A549 (cell line): ENCODE results near the gene KCNQ1. TPM values are rescaled to one million over a fixed set of nuclear protein-coding genes. Genes with fewer than 3 reads are reported as not detected.

ENCODE experiments used
- ATAC-seq, 2 experiments: fragments of 200-7000 bp in 1 of 2; fragments of >200 bp in 1 of 2; cut with Nextera tagmentation in 1 of 2; cut with Tn5 transposase in 1 of 2; 3 replicates each; pipeline versions ENCODE4 v1.8.0 to v1.9.1; 2018 to 2020; ENCODE audit warnings: mild to moderate bottlenecking in 1 of 2, moderate library complexity in 1 of 2
- CTCF ChIA-PET: fragments of 300-600 bp; sonication (Branson Sonifier 250); formaldehyde crosslinking; extraction: SDS; loops from one replicate; lab custom pipeline; 2021; ENCODE audit warnings: antibody characterized with exemption, inconsistent platforms; lab: Yijun Ruan, JAX
- POLR2A ChIA-PET: fragments of 350-600 bp; formaldehyde crosslinking; extraction: SDS; loops from one replicate; lab custom pipeline; 2021; ENCODE audit warnings: antibody characterized with exemption, inconsistent platforms; lab: Yijun Ruan, JAX
- DNase-seq, 2 experiments: peaks; one replicate each; pipeline versions ENCODE4 v3.0.0 to v3.0.0-alpha.2; 2011 to 2016; ENCODE audit warnings: low read depth in 1 of 2, low spot score in 1 of 2
- FAIRE-seq: peaks from 2 replicates; lab custom pipeline; 2011; peaks lifted over from hg19 to GRCh38; lab: Jason Lieb, UNC
- H3K27ac ChIP-seq, 2 experiments: fragments of >200 bp; sonication (Bioruptor Twin); formaldehyde crosslinking; 3 replicates each; pipeline ENCODE4 v1.5.1; 2016 to 2017
- H3K4me1 ChIP-seq: fragments of >200 bp; sonication (Bioruptor Twin); formaldehyde crosslinking; 3 replicates; pipeline ENCODE4 v1.6.1; 2016
- H3K4me2 ChIP-seq: fragments of >200 bp; sonication (Bioruptor Twin); formaldehyde crosslinking; 3 replicates; pipeline ENCODE4 v1.6.1; 2016
- H3K4me3 ChIP-seq: fragments of >200 bp; sonication (Bioruptor Twin); formaldehyde crosslinking; 3 replicates; pipeline ENCODE4 v1.5.1; 2016
- H3K9me3 ChIP-seq: fragments of >200 bp; sonication (Bioruptor Twin); formaldehyde crosslinking; 3 replicates; pipeline ENCODE4 v1.6.1; 2016
- ATOH8 ChIP-seq: fragments of 250-450 bp; sonication (Bioruptor Pico); IDR thresholded peaks from 2 replicates; pipeline ENCODE4 v1.5.0; 2020; ENCODE audit warnings: low read depth, mild to moderate bottlenecking, moderate library complexity
- BHLHE40 ChIP-seq: IDR thresholded peaks from 2 replicates; pipeline ENCODE4 v1.6.1; 2012; ENCODE audit warnings: low read depth, low read length, inconsistent platforms
- CBX8 ChIP-seq: fragments of 200-600 bp; sonication (generic); IDR thresholded peaks from 2 replicates; pipeline ENCODE4 v1.6.1; 2016
- CHD2 ChIP-seq: fragments of 150-350 bp; IDR thresholded peaks from 2 replicates; pipeline ENCODE4 v1.6.1; 2014; ENCODE audit warnings: low read length; ENCODE audit not compliant: partially characterized antibody
- E2F6 ChIP-seq: IDR thresholded peaks from 2 replicates; pipeline ENCODE4 v1.6.1; 2012; ENCODE audit warnings: low read depth, borderline replicate concordance
- EHF ChIP-seq: fragments of 250-450 bp; sonication (Bioruptor Pico); IDR thresholded peaks from 2 replicates; pipeline ENCODE4 v1.5.0; 2020; ENCODE audit warnings: mild to moderate bottlenecking
- EP300 ChIP-seq, 2 experiments: fragments of >200 bp; sonication (Bioruptor Twin); formaldehyde crosslinking; IDR thresholded peaks; 2 replicates in 1 of 2; 3 replicates in 1 of 2; pipeline ENCODE4 v1.6.1; 2016 to 2017
- FOSL2 ChIP-seq, 2 experiments: fragments of 450-650 bp in 1 of 2; fragments of >200 bp in 1 of 2; sonication (Bioruptor Twin) in 1 of 2; formaldehyde crosslinking; IDR thresholded peaks; 2 replicates each; pipeline versions ENCODE4 v1.5.0 to v1.6.1; 2016 to 2020; ENCODE audit warnings: mild to moderate bottlenecking in 1 of 2, moderate library complexity in 1 of 2
- HMGXB4 ChIP-seq: fragments of 250-450 bp; sonication (Bioruptor Pico); IDR thresholded peaks from 2 replicates; pipeline ENCODE4 v1.5.0; 2021; ENCODE audit warnings: mild to moderate bottlenecking, moderate library complexity, borderline replicate concordance
- HOXA7 ChIP-seq: fragments of 250-450 bp; sonication (Bioruptor Pico); IDR thresholded peaks from 2 replicates; pipeline ENCODE4 v1.5.0; 2020; ENCODE audit warnings: mild to moderate bottlenecking, moderate library complexity
- KDM5A ChIP-seq: fragments of 200-600 bp; sonication (generic); IDR thresholded peaks from 2 replicates; pipeline ENCODE4 v1.6.1; 2016; ENCODE audit warnings: antibody characterized with exemption, mild to moderate bottlenecking
- MAZ ChIP-seq: fragments of 150-350 bp; IDR thresholded peaks from 2 replicates; pipeline ENCODE4 v1.6.1; 2014; ENCODE audit warnings: antibody characterized with exemption, low read depth, low read length, borderline replicate concordance
- NFE2L2 ChIP-seq: fragments of 150-350 bp; conservative IDR thresholded peaks from 2 replicates; pipeline ENCODE4 v1.6.1; 2014; ENCODE audit warnings: low read length
- NPAS2 ChIP-seq: fragments of 250-450 bp; sonication (Bioruptor Pico); IDR thresholded peaks from 2 replicates; pipeline ENCODE4 v1.8.0; 2022; ENCODE audit warnings: mild to moderate bottlenecking, moderate library complexity, borderline replicate concordance
- PBX3 ChIP-seq: IDR thresholded peaks from 2 replicates; pipeline ENCODE4 v1.6.1; 2012
- PHF8 ChIP-seq: fragments of 200-600 bp; sonication (generic); IDR thresholded peaks from 2 replicates; pipeline ENCODE4 v1.6.1; 2016; ENCODE audit warnings: low read depth, mild to moderate bottlenecking, antibody characterized with exemption, moderate library complexity, borderline replicate concordance
- REST ChIP-seq: fragments of 200-600 bp; sonication (generic); IDR thresholded peaks from 2 replicates; pipeline ENCODE4 v1.6.1; 2016; ENCODE audit warnings: antibody characterized with exemption, mild to moderate bottlenecking, moderate library complexity
- SREBF2 ChIP-seq: fragments of 450-650 bp; IDR thresholded peaks from 2 replicates; pipeline ENCODE4 v1.6.1; 2014; ENCODE audit warnings: mild to moderate bottlenecking, moderate library complexity
- TFCP2L1 ChIP-seq: fragments of 250-450 bp; sonication (Bioruptor Pico); IDR thresholded peaks from 2 replicates; pipeline ENCODE4 v1.5.0; 2021; ENCODE audit warnings: mild to moderate bottlenecking
- TP53 ChIP-seq: fragments of 250-450 bp; sonication (Bioruptor Pico); IDR thresholded peaks from 2 replicates; pipeline ENCODE4 v1.5.0; 2021; ENCODE audit warnings: mild to moderate bottlenecking, moderate library complexity
- USF2 ChIP-seq: fragments of 450-650 bp; IDR thresholded peaks from 2 replicates; pipeline ENCODE4 v1.6.1; 2014; ENCODE audit warnings: antibody characterized with exemption
- ZC3H11A ChIP-seq: fragments of 450-650 bp; IDR thresholded peaks from 2 replicates; pipeline ENCODE4 v1.6.1; 2014; ENCODE audit warnings: antibody characterized with exemption, mild to moderate bottlenecking
- ZFP36 ChIP-seq: fragments of 450-650 bp; IDR thresholded peaks from 2 replicates; pipeline ENCODE4 v1.6.1; 2014; ENCODE audit warnings: borderline replicate concordance; ENCODE audit not compliant: partially characterized antibody
- ZNF302 ChIP-seq: fragments of 250-450 bp; sonication (Bioruptor Pico); IDR thresholded peaks from 2 replicates; pipeline ENCODE4 v1.9.0; 2021; ENCODE audit warnings: inconsistent platforms, mild to moderate bottlenecking, moderate library complexity
- ZSCAN20 ChIP-seq: fragments of 250-450 bp; sonication (Bioruptor Pico); IDR thresholded peaks from 2 replicates; pipeline ENCODE4 v1.8.0; 2022; ENCODE audit warnings: mild to moderate bottlenecking, moderate library complexity
- WGBS: methylation state at CpG from one replicate; pipeline ENCODE4 v1.1.6; 2017; ENCODE audit errors: missing lambda C conversion rate; 5-methylcytosine and 5-hydroxymethylcytosine counted together
- polyA plus RNA-seq, 4 experiments: library from polyadenylated mRNA; depleted of rRNA in 3 of 4; stranded (reverse); fragments of >200 nt; fragmentation: RNase III in 1 of 4; extraction: RNeasy Plus Mini Kit Qiagen cat#74134 plus additional on column Dnase treatment in 1 of 4; gene quantifications; 2 replicates in 3 of 4; 3 replicates in 1 of 4; pipeline ENCODE4 v1.2.3, GENCODE V29; 2011 to 2017

Gene KCNQ1
- polyA plus RNA-seq, 2 of the 4 experiments (the other 2 are of a cell fraction) = 0.14 to 0.17 TPM

- no peak for ATAC-seq
- peaks cover 25% of the 10 kb centered on the region; the same call in 2 of the 3 replicates for H3K9me3 ChIP-seq
- H3K4me2 ChIP-seq = no peak overlapping the region
- H3K4me3 ChIP-seq = no peak overlapping the region
- TF ChIP-seq TFCP2L1 (no peak), ZFP36 (no peak), REST (no peak), TP53 (CRISPR knock-in tag) (no peak), NPAS2 (no peak), ZNF302 (no peak), BHLHE40 (no peak), HOXA7 (CRISPR knock-in tag) (no peak), ZC3H11A (no peak), ZSCAN20 (CRISPR knock-in tag) (no peak), PBX3 (no peak), NFE2L2 (no peak), EHF (CRISPR knock-in tag) (no peak), FOSL2 (IDR thresholded peaks at IDR 0.05) (no peak), FOSL2 (CRISPR knock-in tag; IDR thresholded peaks at IDR 0.05) (no peak), EP300 (IDR thresholded peaks at IDR 0.05) (no peak)
- no peak for FAIRE-seq
- WGBS = 17% methylated on average over 7 of the region's 7 CpGs
- ChIA-PET POLR2A (no interaction called here), CTCF (interaction anchor here (0.9 to 1.1 kb wide), 2 partner anchors 19 to 51 kb away, joined by 3 read pairs; no protein-coding TSS in a partner anchor)
- no peak for DNase-seq
- H3K27ac ChIP-seq = no peak overlapping the region
- no peaks in the 10 kb centered on the region for H3K4me1 ChIP-seq
Measured at GRCh38 chr11:2480874-2481220, 36.0 kb downstream of the KCNQ1 start.

- no peak for ATAC-seq
- FAIRE-seq = no peak
- TF ChIP-seq E2F6 = no peak
- TF ChIP-seq KDM5A = no peak
- no peak for TF ChIP-seq CBX8
- no peak for TF ChIP-seq TFCP2L1
- no peak for TF ChIP-seq EHF (CRISPR knock-in tag)
- TF ChIP-seq MAZ = no peak
- no peak for TF ChIP-seq CHD2
- no peak for TF ChIP-seq ZNF302
- TF ChIP-seq USF2 = no peak
- TF ChIP-seq SREBF2 = no peak
- TF ChIP-seq PHF8 = no peak
- TF ChIP-seq NPAS2 = no peak
- TF ChIP-seq PBX3 = no peak
- TF ChIP-seq BHLHE40 = no peak
- TF ChIP-seq HMGXB4 (CRISPR knock-in tag) = no peak
- TF ChIP-seq ATOH8 (CRISPR knock-in tag) = no peak
- H3K27ac ChIP-seq = no peak overlapping the region
- ChIA-PET POLR2A (no interaction called here), CTCF (interaction anchor here (0.9 to 1.1 kb wide), 2 partner anchors 20 to 51 kb away, joined by 3 read pairs; no protein-coding TSS in a partner anchor)
- no peak for DNase-seq
- H3K4me2 ChIP-seq = no peak overlapping the region
- no peak overlapping the region for H3K4me3 ChIP-seq
- no peaks in the 10 kb centered on the region for H3K4me1 ChIP-seq
- H3K9me3 ChIP-seq = peaks cover 25% of the 10 kb centered on the region; the same call in 2 of the 3 replicates
- 50% methylated on average over 13 of the region's 14 CpGs for WGBS
Measured at GRCh38 chr11:2481253-2481652, 36.4 kb downstream of the KCNQ1 start.
